ENCODE measurements around the gene NCOA6.

GRCh38 chr20:34862724-34863123 is 37.3 kb upstream of the NCOA6 start:
- TF ChIP-seq CTCF (IDR thresholded peaks at IDR 0.05; ENCODE audit: borderline replicate concordance, extremely low read depth, low read length, poor library complexity, severe bottlenecking): no peak
- TF ChIP-seq EZH2 (IDR thresholded peaks at IDR 0.05; ENCODE audit: borderline replicate concordance, low read depth, low read length, severe bottlenecking): no peak

Data from DND-41 (cell line).